ENCODE data around the gene MRTFB.
"Not testable (repeated sequence)": the region's sequence is repeated elsewhere in the genome, so short reads cannot be mapped to it uniquely, and the experiment has no call there.

MRTFB gene, protein sequence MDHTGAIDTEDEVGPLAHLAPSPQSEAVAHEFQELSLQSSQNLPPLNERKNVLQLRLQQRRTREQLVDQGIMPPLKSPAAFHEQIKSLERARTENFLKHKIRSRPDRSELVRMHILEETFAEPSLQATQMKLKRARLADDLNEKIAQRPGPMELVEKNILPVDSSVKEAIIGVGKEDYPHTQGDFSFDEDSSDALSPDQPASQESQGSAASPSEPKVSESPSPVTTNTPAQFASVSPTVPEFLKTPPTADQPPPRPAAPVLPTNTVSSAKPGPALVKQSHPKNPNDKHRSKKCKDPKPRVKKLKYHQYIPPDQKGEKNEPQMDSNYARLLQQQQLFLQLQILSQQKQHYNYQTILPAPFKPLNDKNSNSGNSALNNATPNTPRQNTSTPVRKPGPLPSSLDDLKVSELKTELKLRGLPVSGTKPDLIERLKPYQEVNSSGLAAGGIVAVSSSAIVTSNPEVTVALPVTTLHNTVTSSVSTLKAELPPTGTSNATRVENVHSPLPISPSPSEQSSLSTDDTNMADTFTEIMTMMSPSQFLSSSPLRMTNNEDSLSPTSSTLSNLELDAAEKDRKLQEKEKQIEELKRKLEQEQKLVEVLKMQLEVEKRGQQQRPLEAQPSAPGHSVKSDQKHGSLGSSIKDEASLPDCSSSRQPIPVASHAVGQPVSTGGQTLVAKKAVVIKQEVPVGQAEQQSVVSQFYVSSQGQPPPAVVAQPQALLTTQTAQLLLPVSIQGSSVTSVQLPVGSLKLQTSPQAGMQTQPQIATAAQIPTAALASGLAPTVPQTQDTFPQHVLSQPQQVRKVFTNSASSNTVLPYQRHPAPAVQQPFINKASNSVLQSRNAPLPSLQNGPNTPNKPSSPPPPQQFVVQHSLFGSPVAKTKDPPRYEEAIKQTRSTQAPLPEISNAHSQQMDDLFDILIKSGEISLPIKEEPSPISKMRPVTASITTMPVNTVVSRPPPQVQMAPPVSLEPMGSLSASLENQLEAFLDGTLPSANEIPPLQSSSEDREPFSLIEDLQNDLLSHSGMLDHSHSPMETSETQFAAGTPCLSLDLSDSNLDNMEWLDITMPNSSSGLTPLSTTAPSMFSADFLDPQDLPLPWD

DNA sequence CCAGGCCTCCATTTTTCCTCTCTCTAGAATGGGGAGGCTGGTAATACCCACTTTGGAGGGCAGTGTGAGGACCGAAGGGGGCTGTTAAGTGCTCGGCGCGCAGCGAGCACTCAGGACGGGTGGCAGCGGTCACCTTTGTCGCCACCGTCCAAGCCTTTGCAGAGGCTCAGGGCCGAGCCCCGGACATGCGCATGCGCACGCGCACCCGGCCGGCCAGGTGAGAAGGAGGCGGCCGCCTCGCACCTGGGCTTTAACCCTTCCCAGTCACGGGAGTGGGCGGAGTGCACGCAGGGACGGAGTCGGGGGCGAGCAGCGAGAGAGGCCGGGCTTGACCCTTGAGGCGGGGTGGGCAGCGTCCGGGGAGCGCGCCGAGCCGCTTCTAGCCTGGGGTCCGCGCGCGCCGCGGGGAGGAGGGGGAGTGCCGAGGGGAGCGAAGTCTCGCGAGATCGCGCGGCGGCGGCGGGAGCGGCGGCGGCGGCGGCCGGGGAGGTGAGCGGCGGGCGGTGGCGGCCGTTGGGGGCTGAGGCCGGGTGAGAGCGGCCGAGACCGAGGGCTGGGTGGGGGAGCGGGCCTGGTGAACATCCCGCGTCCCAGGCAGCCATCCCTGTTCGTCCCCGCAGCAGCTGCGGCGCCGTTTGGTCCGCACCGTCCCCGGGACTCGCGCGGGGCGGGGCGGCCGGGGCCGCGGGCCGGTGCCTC, at the start of gene MRTFB:
TSS of gene MRTFB (plus strand) at position 443 of the 699 bp plus-strand sequence. CDS start 69,288 bp downstream, outside the sequence.
- peak; percentile 91 for DNase-seq (ENCODE audit: extremely low spot score)
- TF ChIP-seq, protein P1, sequence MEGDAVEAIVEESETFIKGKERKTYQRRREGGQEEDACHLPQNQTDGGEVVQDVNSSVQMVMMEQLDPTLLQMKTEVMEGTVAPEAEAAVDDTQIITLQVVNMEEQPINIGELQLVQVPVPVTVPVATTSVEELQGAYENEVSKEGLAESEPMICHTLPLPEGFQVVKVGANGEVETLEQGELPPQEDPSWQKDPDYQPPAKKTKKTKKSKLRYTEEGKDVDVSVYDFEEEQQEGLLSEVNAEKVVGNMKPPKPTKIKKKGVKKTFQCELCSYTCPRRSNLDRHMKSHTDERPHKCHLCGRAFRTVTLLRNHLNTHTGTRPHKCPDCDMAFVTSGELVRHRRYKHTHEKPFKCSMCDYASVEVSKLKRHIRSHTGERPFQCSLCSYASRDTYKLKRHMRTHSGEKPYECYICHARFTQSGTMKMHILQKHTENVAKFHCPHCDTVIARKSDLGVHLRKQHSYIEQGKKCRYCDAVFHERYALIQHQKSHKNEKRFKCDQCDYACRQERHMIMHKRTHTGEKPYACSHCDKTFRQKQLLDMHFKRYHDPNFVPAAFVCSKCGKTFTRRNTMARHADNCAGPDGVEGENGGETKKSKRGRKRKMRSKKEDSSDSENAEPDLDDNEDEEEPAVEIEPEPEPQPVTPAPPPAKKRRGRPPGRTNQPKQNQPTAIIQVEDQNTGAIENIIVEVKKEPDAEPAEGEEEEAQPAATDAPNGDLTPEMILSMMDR (IDR thresholded peaks at IDR 0.05; ENCODE audit: control extremely low read depth, extremely low read depth, low read depth, missing control alignments): no peak
- ChIA-PET CTCF (interaction anchor here (1.0 kb wide), 1 partner anchor 129 kb away, joined by 3 read pairs; no protein-coding TSS in a partner anchor), POLR2A (no interaction called here)

DNA sequence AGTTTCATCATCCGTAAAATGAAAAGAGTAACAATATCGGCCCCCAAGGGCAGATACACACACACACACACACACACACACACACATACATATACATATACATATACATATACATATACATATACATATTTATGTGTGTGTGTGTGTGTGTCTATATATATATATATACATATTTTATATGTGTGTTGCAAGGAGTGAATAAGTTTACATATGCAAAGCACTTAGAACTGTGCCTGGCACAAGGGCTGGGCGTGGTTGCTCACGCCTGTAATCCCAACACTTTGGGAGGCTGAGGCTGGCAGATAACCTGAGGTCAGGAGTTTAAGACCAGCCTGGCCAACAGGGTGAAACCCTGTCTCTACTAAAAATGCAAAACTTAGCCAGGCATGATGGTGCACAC, 47.6 kb upstream of the MRTFB start:
- DNase-seq (ENCODE audit: extremely low spot score); POLR2A ChIA-PET: not testable (repeated sequence)
- CTCF ChIA-PET: interaction anchor here (2.2 kb wide), 1 partner anchor 104 kb away, joined by 9 read pairs; the partner anchor contains the start of gene ERCC4

DNA sequence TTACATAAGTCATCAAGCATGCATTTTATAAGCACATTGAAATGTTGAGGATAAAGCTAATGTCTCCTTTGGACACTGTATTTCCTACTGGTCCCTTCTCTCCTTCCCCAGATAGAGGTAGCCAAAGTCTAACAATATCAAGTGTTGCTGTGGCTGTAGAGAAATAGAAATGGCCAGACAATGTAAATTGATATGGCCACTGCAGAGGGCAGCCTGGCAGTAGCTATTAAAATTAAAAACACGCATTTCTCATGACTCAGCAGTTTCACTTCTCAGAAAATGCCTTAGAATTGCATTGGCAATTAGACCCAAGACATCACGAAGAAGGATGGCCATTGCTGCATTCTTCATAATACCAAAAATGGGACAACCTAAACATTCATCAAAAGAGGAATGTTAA, 46.8 kb upstream of the MRTFB start:
- POLR2A ChIA-PET: no interaction called here
- CTCF ChIA-PET: interaction anchor here (2.2 kb wide), 1 partner anchor 104 kb away, joined by 9 read pairs; the partner anchor contains the start of gene ERCC4
- DNase-seq (ENCODE audit: extremely low spot score): no peak
- TF ChIP-seq, protein P1 (IDR thresholded peaks at IDR 0.05; ENCODE audit: control extremely low read depth, extremely low read depth, low read depth, missing control alignments): no peak

DNA sequence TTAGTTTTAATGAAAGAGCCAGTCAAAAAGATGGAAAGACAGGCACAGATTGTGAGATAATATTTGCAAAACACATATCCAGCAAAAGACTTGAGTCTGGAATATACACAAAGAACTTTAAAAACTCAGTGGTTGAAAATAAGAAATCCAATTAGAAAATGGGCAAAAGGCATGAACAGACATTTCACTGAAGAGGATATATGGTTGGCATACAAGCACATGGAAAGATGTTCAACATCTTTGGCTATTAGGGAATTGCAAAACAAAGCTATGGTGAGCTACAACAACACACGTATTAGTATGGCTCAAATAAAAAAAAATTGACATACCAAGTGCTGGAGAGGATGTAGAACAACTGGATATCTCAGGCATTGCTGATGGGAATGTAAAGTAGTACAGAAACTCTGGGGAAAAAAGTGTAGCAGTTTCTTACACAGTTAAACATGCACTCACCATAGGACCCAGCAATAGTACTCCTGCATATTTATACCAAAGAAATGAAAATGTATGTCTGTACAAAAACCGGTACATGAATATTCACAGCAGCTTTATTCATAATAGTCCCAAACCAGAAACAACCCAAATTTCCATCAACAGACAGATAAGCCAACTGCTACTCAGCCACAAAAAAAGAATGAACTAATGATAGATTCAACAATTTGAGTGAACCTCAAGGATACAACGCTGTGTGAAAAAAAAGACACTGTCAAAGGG, 44.4 kb upstream of the MRTFB start:
- DNase-seq (ENCODE audit: extremely low spot score): no peak
- ChIA-PET CTCF (interaction anchor here (0.9 to 1.2 kb wide), 2 partner anchors 9 kb away, joined by 3 to 5 read pairs; no protein-coding TSS in a partner anchor), POLR2A (no interaction called here)
- TF ChIP-seq, protein P1 (IDR thresholded peaks at IDR 0.05; ENCODE audit: control extremely low read depth, extremely low read depth, low read depth, missing control alignments): no peak

DNA sequence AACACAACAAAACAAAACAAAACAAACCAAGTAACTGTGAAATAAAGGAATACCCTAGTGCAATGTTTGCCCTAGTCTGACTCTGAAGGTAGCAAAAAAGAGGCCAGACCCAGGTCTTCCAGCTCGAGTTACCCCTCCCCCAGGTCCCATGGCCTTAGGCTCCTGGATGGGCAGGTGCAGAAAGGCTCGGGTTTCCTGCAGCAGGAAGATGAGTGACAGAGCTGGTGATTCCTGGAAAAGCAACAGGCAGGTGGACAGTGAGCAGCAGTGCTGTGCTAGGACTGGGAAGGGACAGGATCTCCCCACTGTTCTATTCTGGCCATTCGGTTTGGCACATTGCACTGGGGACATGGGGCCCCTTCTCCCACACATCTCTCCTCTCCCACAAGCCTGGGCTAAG, 42.9 kb upstream of the MRTFB start:
- TF ChIP-seq, protein P1 (IDR thresholded peaks at IDR 0.05; ENCODE audit: control extremely low read depth, extremely low read depth, low read depth, missing control alignments): no peak
- DNase-seq (ENCODE audit: extremely low spot score): no peak
- POLR2A ChIA-PET: no interaction called here
- CTCF ChIA-PET: interaction anchor here (1.2 kb wide), 1 partner anchor 10 kb away, joined by 5 read pairs; no protein-coding TSS in a partner anchor

DNA sequence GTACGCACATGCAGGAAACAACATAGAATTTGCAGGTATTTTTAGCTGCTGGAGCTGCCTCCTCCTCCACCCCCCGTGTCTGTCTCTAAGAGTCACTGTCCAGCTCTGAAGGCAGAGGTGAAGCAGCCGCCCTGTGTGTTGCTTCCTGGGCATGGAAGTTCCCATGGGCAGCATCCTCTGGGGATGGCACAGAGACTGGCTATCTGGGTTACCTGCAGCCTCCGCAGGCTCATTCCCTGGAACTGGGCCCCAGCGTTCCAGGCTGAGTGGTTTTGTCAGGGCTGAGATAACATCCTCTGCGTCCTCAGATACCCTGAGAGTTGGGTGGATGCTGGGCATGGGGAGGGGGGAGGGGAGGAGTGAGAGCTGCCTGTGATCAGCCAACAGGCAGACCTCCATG, 41.5 kb upstream of the MRTFB start:
- TF ChIP-seq, protein P1 (IDR thresholded peaks at IDR 0.05; ENCODE audit: control extremely low read depth, extremely low read depth, low read depth, missing control alignments): no peak
- POLR2A ChIA-PET: no interaction called here
- DNase-seq (ENCODE audit: extremely low spot score): no peak
- CTCF ChIA-PET: interaction anchor here (1.1 kb wide), 1 partner anchor 11 kb away, joined by 3 read pairs; no protein-coding TSS in a partner anchor

Data from GM10248 (cell line).